Gastroesophageal sphincter (tissue), 3 donors: Measurements from ENCODE around the gene CDCP2.

Source experiments
- EP300 ChIP-seq: sonication (generic); formaldehyde crosslinking; IDR thresholded peaks from one replicate; pipeline ENCODE4 v1.6.1; 2017; ENCODE audit warnings: antibody characterized with exemption, mild to moderate bottlenecking
- POLR2A ChIP-seq, 2 donors: fragments of 450-650 bp; IDR thresholded peaks; one replicate each; pipeline ENCODE4 v1.6.1; 2017; ENCODE audit warnings: antibody characterized with exemption in 2 of 2, mild to moderate bottlenecking in 2 of 2, moderate library complexity in 1 of 2
- POLR2AphosphoS5 ChIP-seq: sonication (generic); formaldehyde crosslinking; IDR thresholded peaks from one replicate; pipeline ENCODE4 v1.6.1; 2017; ENCODE audit warnings: antibody characterized with exemption
- TF ChIP-seq, protein P1 (sequence below), 4 experiments: fragments of 200-600 bp in 2 of 4; fragments of 450-650 bp in 2 of 4; sonication (generic) in 1 of 4; IDR thresholded peaks; one replicate each; pipeline ENCODE4 v1.5.1; 2017 to 2019; ENCODE audit warnings: antibody characterized with exemption in 4 of 4, mild to moderate bottlenecking in 2 of 4, moderate library complexity in 2 of 4

DNA sequence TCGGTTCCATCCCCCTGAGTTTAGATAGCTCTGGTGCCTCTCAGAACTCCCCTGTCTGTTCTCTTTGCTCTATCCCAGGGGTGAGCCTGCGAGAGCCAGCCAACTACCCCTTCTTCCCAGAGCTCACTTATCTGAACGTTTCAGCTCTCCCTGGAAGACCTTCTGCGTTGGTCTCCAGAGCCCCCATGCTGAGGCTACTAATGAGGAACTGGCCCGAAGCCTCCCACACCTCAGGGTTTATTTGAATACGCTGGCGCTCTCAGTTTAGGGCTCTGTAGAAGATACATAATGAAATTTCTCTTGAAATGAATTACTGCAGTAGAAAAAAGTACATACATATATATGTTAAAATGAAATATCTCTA is 55.9 kb downstream of the CDCP2 start:
- no peak for TF ChIP-seq EP300
- TF ChIP-seq, protein P1, sequence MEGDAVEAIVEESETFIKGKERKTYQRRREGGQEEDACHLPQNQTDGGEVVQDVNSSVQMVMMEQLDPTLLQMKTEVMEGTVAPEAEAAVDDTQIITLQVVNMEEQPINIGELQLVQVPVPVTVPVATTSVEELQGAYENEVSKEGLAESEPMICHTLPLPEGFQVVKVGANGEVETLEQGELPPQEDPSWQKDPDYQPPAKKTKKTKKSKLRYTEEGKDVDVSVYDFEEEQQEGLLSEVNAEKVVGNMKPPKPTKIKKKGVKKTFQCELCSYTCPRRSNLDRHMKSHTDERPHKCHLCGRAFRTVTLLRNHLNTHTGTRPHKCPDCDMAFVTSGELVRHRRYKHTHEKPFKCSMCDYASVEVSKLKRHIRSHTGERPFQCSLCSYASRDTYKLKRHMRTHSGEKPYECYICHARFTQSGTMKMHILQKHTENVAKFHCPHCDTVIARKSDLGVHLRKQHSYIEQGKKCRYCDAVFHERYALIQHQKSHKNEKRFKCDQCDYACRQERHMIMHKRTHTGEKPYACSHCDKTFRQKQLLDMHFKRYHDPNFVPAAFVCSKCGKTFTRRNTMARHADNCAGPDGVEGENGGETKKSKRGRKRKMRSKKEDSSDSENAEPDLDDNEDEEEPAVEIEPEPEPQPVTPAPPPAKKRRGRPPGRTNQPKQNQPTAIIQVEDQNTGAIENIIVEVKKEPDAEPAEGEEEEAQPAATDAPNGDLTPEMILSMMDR (IDR thresholded peaks at IDR 0.05), result no peak
- no peak for TF ChIP-seq POLR2A (IDR thresholded peaks at IDR 0.05)
- TF ChIP-seq POLR2AphosphoS5, result no peak
